Body of pancreas (tissue), 4 donors: ENCODE results near the gene UBQLN4.

Experiments used
- POLR2A ChIP-seq, 3 donors: fragments of 450-650 bp; IDR thresholded peaks; one replicate each; pipeline ENCODE4 v1.6.1; 2016; ENCODE audit warnings: antibody characterized with exemption in 3 of 3, mild to moderate bottlenecking in 2 of 3
- TF ChIP-seq, protein P1 (sequence below), 7 experiments: fragments of 450-650 bp in 4 of 7; fragments of 200-600 bp in 3 of 7; sonication (generic) in 3 of 7; IDR thresholded peaks; one replicate each; pipeline ENCODE4 v1.5.1; 2016 to 2019; ENCODE audit warnings: antibody characterized with exemption in 7 of 7

DNA sequence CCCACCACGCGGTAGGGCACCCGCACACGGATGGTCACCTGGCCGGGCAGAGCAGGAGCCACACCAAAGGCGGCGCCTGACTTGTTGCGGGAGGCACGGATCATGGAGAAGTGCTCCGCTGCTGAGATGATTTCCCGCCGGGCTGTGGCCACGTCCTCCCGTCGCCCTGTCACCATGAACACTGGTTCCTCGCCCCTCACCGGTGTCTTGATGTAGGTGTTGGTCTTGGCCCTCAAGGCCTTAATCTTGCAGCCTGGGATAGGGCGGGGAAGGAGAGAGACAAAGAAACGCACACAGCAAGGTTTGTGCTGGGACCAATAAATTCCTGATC, 23.8 kb upstream of the UBQLN4 start:
- TF ChIP-seq, protein P1, sequence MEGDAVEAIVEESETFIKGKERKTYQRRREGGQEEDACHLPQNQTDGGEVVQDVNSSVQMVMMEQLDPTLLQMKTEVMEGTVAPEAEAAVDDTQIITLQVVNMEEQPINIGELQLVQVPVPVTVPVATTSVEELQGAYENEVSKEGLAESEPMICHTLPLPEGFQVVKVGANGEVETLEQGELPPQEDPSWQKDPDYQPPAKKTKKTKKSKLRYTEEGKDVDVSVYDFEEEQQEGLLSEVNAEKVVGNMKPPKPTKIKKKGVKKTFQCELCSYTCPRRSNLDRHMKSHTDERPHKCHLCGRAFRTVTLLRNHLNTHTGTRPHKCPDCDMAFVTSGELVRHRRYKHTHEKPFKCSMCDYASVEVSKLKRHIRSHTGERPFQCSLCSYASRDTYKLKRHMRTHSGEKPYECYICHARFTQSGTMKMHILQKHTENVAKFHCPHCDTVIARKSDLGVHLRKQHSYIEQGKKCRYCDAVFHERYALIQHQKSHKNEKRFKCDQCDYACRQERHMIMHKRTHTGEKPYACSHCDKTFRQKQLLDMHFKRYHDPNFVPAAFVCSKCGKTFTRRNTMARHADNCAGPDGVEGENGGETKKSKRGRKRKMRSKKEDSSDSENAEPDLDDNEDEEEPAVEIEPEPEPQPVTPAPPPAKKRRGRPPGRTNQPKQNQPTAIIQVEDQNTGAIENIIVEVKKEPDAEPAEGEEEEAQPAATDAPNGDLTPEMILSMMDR (IDR thresholded peaks at IDR 0.05), result no peak
- TF ChIP-seq POLR2A (IDR thresholded peaks at IDR 0.05), result no peak
